ENCODE results near the gene ZDHHC11B. TPM values are rescaled to one million over a fixed set of nuclear protein-coding genes. Genes with fewer than 3 reads are reported as not detected.

Gene ZDHHC11B
- total RNA-seq, 1 donor from 2014 or later: not detected

DNA sequence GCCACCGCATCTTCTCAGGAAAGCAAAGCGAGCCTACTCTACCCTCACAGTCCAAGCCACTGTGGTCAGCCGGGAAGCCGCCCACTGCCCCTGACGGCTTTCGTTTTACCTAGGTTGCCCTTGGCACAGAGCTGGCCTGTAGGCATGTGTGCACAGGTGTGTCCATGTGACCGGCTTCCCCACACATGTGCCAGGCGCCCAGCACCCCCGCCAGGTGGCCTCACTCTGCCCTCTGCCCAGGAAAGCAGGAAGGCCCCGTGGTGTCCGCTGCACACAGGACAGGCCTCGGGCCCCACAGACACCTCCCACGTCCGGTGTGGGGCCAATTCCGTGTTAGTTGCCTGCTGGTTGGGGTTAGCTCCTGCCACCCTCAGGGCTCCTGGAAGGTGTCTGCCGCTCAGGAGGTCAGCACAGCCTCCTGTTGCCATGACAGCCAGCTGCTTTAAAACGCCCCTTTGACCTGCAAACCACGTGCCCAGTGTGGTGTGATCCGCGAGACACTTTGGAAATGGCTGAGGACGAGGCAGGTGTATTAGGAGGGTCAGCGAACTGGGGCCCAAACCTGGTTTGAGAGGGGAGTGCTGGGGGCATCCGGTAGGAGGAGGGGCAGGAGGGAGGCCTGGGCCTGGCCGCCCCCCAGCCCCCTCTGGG is 120.1 kb downstream of the ZDHHC11B start:
- no peak for DNase-seq (ENCODE audit: extremely low read depth, low read depth, low spot score)

DNA sequence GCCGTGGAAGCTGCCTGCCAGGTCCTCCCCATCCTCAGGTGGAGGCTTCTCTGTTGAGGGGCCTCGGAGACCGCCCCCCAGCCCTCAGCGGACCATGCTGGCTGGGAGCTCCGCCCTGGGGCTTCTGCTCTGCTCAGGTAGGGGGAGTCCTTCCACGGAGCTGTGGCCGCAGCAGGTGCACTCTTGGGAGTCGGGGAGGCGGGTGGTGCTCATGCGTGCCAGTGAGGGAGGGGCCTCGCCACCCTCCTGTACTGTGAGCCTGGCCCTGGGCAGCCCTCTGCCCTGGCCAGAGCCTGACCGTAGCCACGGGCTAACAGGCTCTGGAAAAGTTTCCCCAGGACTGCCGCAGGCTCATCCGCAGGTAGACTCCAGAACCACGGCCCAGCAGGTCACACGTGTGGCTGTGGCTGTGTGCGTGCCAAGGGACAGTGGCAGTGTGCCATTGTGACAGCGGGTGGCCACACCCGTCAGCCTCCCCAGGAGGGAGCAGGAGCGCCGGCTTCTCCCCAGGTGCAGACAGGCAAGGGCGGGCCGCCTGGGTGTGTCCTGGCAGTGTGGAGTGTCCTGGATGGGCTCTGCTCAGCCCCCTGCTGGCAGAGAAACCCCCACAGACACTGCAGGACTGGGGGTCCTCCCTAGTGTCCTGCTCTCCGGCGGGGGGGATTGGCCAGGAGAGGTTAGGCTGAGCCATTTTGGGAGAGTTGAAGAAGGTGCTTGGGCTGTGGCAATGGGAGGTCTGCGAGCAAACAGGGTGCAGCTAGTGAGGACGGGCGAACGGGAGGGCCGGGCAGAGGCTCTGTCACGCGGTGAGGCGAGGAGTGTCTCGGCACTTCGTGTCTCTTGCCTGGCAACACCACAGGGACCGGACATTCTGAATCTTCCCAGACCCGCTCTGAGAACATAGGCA is 120.8 kb downstream of the ZDHHC11B start:
- no peak for DNase-seq (ENCODE audit: extremely low read depth, low read depth, low spot score)

DNA sequence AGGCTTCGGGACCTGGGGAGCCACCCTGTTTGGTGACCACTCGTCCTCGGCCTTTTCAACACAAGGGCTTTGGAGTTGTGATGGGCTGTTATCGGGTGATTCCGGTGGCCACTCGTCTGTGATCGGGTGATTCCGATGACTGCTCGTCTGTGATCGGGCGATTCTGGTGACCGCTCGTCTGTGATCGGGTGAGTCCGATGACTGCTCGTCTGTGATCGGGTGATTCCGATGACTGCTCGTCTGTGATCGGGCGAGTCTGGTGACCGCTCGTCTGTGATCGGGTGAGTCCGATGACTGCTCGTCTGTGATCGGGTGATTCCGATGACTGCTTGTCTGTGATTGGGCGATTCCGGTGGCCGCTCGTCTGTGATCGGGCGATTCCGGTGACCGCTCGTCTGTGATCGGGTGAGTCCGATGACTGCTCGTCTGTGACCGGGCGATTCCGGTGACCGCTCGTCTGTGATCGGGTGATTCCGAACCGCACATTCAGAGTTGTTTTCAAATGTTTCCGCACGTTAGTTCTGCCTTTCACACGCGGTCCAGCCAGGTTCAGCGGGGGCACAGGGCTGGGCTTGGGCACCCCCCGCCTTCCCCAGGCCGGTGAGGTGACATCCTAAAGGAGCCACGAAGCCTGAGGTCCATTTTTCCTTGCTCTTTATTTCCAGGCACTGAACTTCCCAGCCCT is 121.6 kb downstream of the ZDHHC11B start:
- no peak for DNase-seq (ENCODE audit: extremely low read depth, low read depth, low spot score)

DNA sequence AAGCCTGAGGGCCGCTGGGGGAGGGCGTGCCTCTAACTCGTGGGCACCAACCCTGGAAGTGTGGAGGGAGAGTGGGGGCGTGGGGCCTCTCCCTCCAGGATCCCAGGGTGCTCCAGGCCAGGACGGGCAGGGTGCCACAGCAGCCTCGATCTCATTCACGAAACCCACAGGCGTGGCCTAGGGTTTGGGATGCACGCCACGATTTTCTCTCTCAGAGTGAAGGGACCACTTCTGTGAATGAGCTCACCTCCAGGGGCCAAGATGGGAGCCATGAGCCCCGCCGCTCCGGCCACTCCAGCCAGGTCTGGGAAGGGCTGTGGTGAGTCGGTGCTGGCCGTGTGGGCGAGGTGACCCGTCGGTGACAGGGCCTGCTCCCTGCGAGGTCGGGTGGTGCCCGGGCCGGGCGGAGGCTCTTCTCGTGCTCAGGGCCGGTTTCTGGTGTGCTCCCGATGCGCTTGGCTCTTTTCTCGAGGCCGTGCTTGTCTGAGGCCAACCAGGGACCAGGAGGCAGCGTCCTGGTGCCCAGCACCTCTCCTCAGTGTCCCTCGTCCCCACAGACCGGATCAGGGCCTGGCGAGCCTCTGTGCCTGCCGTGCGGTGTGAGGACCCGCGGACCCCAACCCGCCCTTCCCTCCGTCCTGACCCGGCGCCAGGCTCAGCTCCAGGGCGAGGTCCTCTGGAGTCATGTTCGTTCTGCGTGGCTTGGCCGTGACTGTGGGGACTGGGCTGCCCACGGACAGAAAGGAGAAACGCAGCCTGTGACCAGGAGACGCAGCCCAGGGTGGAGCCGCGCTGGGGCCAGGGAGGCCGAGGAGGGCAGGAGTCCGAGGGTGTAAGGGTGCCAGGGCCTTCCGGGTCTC is 122.4 kb downstream of the ZDHHC11B start:
- no peak for DNase-seq (ENCODE audit: extremely low read depth, low read depth, low spot score)

DNA sequence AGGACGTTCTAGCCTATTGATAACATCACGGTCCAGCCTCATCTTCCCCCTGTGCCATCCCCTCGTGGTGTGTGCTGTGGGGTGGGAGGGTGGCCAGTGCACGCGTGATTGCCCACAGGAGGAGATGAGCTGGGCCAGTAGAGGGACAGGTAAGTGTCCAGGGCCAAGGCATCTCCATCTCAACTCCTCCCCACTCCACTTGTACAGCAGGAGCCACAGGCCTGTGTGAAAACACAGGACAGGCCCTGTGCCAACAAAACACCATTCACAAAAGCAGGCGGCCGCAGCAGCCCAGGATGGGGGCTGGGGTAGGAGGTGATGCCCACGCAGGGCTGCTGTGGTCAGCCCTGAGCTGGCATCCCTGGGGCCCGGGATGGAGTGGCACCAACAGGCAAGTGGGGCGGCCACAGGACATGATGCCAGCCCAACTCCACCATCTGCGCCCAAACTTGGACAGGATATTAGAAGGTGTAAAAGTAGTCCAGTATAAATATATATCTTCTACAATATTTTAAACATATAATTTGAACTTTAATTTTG is 124.0 kb downstream of the ZDHHC11B start:
- DNase-seq (ENCODE audit: extremely low read depth, low read depth, low spot score): no peak

Other genes with a start within 250 kb of the ZDHHC11B start
- gene CEP72, start 172.4 kb downstream of the ZDHHC11B start, total RNA-seq: 3.3 and 4.2 TPM in 2 replicates
- gene TPPP, start 91.4 kb downstream of the ZDHHC11B start, total RNA-seq: 0.19 and 0.58 TPM in 2 replicates
- gene ZDHHC11, start 66.3 kb upstream of the ZDHHC11B start, total RNA-seq: 0.24 and 0.70 TPM in 2 replicates
- 43.4 and 47.6 TPM in 2 replicates for gene BRD9, start 108.1 kb upstream of the ZDHHC11B start, total RNA-seq
- gene TRIP13, start 108.2 kb upstream of the ZDHHC11B start, total RNA-seq: 15.8 and 31.8 TPM in 2 replicates
- 2.2 TPM in 1 of 2 replicates, not detected in the other for gene NKD2, start 224.1 kb upstream of the ZDHHC11B start, total RNA-seq

Data from glomerular endothelial cell (primary cell).